GM19238 (cell line): ENCODE measurements around the gene PTK6.
A peak's percentile ranks its signal among the peaks of the same experiment; 100 is the strongest.

ENCODE experiments used
- DNase-seq: peaks from one replicate; pipeline ENCODE4 v3.0.0; 2011; ENCODE audit warnings: low spot score; ENCODE audit not compliant: insufficient read length

PTK6 gene

DNA sequence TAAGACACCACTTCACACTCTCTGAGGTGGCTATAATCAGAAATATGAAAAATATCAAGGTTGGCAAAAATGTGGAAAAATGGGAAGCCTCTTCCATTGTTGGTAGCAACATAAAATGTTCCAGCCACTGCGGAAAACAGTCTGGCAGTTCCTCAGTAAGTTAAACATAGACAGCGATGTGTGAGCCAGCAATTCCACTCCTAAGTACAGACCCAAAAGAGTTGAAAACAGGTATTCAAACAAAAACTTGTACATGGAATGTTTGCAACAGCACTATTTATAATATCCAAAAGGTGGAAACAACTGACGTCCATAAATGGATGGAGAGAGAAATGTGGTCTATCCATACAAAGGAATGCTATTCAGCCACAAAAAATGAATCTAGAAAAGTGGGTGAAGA lies 24.0 kb downstream of the PTK6 start:
- no peak for DNase-seq

DNA sequence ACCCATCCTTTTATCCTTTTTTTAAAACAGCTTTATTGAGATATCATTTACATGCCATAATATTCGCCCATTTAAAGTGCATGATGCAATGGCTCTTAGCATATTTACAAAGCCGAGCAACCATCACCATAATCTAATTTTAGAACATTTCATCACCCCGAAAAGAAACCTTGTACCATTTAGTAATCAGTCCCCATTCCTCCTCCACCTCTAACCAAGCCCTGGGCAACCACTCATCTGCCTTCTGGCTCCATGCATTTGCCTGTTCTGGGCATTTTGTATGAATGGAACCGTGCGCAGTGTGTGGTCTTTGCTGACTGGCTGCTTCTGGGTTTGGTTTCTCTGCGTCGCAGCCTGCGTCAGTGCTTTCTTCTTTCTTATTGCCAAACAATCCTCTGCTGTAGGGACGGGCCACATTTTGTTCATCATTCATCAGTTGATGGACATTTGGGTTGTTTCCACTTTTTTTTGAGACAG lies 28.1 kb downstream of the PTK6 start:
- DNase-seq, result no peak

DNA sequence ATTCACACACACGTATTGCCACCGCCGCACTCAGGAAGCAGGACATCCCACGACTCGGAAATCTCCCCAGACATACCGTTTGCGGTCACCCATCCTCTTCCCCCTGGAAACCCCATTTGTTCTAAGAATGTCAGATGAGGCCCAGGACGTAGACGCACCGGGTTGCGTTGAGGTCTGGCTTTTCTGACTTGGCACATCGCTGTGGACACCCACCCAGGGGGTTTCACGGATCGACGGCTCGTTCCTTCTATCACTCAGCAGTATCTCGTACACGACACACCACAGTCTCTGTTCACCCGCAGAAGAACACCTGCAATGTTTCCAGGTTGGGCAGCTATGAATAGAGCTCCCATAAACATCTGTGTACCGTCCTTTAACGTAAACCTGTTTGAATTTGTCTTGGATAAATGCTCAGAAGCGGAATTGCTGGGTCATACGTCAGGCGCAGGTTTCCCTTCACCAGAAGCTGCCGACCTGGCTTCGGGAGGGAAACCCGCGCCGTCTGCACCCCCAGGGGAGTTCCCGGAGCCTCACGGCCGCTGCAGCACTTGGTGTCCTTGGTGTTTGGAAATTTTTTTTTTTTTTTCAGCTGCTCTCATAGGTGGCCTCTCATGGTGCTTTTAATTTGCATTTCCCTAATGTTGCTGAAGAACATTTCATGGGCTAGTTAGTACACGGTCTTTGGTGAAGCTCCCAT lies 29.0 kb downstream of the PTK6 start:
- no peak for DNase-seq

DNA sequence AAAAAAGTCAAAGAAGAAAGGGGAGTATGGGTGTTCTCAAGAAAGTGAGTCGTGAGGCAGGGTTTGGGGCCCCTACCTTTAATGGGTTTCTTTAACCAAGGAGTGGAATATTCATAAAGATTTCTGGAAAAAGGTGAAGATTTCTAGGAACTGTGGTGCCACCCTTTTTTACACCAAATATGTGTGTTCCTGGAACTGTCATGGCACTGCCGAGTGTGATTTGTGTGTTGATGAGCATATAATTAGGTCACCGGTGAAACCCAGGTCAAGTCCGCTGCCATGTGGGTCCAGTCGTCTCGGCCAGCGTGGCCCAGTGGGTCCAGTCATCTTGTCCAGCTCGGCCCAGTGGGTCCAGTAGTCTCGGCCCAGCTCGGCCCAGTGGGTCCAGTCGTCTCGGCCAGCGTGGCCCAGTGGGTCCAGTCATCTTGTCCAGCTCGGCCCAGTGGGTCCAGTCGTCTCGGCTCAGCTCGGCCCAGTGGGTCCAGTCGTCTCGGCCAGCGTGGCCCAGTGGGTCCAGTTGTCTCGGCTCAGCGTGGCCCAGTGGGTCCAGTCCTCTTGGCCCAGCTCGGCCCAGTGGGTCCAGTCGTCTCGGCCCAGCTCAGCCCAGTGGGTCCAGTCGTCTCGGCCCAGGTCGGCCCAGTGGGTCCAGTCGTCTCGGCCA lies 30.0 kb downstream of the PTK6 start:
- no peak for DNase-seq

DNA sequence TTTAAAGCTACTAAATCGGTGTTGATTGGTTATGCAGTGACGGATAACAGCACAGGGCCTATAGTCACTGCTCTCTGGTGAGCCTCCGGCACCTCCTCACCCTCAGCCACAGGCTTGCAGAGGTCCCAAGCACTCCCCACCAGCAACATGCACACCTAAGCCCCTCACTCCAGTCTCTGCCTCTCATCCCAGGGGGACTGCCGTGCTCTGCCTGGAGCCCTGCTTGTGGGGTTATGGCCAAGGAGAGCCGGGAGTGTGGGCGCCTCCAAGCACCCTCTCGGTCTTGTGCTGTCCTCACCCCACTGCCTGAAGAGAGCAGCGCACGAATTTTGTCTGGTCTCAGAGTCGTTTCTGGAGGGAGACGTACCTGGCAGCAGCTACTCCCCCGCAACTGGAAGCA lies 31.5 kb downstream of the PTK6 start:
- no peak for DNase-seq

DNA sequence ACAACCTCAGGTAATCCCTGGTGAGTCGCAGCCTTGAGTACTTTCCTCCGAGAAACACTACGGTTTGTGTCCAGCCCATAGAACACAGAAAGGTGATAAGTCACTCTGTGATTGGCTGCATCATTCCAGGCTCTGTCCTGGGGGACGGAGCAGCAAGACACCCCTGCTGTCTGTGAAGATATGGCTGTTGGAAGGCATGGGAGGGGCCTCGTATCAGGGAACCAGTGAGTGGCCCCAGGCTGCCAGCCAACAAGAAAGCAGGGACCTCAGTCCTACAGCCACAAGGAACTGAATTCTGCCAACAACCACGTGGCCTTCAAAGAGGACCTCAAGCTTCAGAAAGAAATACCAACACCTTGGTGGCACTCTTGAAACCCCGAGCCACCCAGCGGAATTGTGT lies 31.9 kb downstream of the PTK6 start:
- no peak for DNase-seq

DNA sequence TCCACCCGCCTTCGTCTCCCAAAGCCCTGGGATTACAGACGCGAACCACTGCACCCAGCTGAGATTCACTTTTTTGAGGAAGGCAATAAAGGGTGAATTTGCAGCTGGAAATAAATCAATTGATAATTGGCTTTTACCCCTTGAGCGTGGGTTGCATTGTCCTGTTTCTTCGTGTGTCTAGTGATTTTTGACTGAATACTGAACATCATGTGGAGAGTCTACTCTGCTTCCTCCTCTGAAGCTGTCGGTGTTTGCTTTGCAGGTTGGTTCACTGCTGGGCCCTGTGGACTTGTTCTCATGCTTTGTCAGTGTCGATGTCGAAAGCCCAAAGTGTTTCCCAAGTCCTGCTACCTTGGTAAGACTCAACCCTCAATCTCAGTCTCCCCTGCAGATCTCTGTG lies 32.5 kb downstream of the PTK6 start:
- DNase-seq, result no peak

DNA sequence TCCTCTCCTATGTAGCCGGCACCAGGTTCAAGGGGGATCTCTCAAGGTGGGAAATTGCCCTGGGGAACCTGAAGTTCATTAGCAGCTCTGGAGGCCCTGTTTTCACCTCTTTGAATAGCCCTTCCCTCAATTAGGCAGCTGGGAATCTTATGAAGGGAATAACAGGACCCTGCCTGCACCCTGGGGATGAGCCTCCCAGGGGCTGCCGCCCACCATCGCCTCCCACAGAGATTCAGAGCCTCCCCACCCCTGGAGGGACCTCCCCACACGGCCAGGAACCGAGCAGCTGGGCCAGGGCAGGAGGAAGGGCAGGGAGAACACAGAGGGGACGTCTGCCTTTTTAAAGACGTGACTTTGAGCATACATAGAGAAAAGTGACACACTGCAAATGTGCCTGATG lies 33.7 kb downstream of the PTK6 start:
- no peak for DNase-seq

DNA sequence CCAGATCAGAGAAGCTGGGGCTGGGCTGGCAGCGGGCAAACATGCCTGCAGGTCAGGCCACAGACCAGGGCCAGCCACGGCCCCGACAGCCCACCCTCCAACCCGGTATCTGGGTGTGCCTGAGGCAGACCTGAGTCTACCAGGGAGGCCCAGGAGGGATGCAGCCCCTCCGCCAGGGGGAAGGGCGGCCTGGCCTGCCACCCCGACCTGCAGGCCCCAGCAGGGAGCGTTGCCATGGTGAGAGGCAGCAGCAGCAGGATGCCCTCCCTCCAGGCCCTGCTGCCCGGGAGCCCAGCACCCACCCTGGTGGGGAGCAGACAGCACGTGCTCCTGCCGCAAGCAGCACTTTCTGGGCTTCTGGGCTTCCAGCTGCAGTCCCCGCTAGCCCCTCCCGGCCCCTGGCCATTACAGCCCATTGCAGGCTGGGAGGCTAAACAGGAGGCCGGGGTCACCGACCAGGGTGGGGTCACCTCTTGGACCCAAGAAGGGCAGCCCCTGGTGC lies 34.5 kb downstream of the PTK6 start:
- no peak for DNase-seq

DNA sequence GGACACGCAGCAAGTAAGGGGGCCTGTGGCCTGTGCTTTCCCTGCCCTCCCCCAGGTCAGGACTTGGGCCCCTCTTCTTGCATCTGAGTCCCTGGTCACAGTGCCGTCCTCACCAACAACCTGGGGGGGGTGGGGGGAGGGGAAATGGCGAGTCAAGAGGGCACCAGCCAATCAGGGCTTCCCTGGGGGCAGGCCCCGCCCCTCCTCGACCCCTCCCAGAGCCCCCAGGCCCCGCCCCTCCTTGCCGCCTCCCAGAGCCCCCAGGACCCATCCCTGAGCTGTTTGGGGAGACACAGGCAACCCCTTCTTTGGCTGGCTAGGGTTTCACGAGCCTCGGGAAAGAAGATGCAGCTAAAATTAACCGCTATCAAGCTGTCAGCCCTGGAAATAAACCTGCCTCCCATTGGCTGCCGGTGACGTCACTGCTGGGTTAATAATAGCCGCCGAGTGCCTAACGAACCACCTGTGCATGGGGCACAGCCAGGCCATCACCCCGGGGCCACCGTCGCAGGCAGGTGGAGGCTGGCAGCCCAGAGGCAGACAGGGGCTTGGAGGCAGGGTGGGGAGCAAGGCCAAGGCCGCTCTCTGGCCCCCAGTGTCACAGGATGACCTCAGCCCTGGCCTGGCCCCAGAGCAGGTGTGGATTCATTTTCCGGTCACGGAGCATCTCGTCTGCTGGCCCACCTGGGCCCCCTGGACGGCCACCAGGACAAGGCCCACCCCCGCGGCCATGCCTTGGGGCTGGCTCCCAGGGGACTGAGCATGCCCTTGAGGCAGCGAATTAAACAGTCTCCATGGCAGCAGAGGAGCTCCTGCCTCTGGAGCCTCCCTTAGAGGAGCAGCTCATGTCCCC lies 35.1 kb downstream of the PTK6 start:
- no peak for DNase-seq

DNA sequence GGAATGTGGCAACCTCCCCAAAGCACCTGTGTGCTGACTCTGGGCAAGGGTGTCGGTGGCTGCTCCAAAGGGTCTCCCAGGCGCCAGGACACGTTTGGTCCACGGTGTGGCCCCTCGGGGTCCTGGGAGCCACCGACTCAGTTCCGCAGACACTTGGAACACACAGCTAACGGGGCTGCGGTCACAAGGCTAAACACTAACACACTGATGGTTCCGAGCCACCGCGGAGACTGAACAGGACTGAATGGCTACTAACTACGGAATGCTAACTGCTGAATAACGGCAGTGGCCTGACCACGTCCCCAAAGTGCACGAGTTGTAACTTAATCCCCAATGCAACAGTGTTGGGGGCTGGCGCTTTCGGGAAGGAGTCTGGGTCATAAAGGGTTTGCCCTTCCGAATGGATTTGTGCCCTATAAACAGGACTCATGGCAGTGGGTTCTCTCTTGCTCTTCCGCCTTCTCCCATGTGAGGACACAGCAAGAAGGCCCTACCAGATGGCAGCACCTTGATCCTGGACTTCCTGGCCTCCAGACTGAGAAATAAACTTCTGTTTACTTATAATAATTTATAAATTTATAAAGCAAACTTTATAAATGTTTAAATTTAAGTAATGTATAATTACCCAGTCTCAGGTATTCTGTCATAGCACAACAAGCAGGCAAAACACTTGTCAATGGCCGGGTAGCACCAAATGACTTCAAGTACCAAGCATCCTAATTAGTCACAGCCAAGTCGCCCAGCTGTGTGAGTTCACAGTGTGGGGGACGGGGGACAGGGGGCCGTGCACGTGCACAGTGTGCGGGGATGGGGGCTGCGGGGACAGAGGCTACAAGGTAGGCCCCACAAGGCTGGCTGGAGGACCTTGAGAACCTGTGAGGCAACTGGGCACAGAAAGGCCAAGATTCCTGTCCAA lies 36.0 kb downstream of the PTK6 start:
- DNase-seq, result no peak

DNA sequence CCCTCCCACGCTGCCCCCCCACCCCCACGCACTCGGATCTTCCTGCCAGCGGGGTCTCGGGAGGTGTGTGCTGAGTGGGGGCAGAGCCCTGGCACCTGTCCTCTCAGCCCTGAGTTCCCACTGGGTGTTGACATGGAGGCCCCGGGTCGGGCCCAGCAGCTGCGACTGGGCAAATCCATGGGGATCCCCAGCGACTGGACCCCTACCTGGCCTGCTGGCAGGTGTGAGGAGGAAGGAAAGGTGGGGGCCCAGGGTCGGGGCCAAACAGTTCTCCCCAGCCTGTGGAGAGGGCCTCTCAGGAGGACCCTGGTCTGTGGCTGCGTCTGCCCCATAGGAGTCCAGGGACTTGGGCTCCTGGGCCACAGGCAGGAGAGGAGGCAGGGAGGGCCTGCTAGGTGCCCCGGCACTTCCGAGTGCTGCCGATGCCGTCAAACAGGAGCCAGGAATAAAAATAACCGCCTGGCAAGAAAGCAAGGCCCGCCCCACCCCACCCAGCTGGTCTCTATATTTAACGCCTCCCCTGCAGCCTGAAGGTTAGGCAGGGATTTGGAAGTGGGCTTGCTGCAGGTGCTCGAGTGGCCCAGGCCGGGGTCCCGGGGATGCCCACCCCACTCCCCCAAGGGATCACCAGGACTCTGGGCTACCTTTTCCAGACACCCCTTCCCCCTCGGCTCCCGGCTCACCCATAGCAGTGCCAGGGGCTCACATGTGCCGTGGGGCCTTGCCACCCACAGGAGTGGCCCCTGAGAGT lies 36.9 kb downstream of the PTK6 start:
- DNase-seq, result no peak

DNA sequence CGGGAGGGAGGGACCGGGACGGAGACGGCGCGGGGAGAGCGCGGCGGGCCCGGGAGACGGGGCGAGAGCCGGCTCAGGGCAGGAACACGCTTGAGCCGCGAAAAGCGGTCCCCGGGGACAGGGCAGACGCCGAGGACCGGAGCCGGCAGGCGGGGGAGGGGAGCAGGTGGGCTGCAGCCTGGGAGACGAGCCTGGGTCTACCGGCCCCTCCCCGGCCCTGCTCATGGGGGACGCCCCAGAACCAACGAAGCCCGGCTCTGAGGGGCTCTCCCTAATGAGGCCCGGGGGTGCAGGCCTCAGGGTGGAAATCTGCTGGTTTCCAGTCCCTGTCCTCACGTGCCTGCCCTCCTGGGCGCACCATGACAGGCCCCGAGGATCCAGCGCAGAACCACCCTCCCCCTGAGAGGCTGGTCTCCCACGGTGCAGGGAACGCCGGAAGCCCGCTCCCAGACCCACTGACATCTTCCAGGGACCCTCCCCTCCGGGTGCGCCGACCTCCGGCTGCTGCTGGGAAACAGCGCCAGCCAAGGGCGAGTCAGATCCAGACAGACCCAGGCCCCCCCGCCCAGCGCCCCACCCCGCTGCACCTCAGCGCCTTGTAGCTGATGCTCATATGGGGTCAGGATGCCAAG lies 37.7 kb downstream of the PTK6 start:
- DNase-seq, result no peak

DNA sequence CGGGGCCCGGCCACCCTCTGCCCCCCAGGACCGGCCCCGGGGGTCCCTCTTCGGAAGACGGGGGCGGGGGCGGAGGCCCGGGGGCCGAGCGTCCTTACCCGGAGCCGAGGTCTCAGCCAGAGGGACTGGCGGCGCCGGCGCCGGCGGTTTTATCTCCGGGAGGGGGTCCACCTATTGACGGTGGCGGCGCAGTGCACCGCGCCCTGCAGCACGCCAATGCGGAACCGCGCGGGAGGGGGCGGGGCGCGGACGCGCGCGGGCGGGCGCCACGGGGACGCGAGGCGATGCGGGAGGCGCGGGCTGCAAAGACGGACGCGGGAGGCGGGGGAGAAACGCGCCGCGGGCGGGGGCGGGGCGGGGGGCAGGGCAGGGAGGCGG lies 38.2 kb downstream of the PTK6 start, which contains the start of gene EEF1A2:
Gene EEF1A2 (minus strand): TSS at position 124 of the 378 bp plus-strand sequence. CDS start 1,320 bp downstream, outside the sequence.
- DNase-seq, result peak; percentile 39

DNA sequence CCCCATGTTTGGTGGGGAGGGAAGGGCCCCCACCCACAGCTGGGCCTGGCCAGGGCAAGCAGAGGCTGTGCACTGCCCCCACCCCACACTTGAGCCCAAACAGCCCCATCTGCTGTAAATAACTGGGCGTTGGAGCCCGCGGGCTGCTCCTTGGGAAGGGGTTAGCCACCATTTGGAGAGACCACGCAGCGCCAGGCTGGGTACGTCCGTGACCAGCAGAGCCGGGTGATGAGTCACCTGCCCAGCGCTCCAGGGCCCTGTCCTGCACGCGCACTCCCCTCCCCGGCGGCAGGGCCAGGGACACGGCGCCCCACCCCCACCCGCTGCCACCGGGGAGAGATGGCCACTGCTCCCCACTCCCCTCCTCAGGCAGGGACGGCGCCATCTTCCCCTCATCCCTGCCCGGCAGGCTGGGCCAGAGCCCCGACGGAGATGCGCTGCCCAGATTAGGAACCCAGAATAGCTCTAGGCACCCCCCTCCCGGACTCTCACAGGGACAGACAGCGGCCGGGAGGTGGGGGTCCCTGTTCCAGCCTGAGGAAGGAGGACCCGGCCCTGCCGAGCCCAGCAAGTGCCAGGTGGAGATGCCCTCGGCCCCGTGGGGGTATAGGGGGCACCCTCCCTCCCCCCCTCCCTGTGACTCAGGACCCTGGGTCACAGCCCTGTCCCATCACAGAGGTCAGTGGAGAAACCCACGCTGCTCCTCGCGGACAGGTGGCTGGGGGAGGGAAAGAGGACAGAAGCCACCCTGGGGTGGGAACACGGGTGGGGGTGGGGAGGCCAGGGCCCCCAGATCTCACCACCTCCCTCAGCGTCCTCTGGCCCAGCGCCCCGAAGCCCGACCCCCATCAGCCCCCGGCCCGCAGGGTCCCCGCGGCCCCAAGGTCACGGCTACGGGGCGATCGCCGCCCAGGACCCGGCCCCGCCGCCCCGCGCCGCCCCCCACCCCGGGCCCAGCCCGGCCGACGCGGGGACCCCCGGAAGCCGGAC lies 38.9 kb downstream of the PTK6 start:
- DNase-seq, result no peak

DNA sequence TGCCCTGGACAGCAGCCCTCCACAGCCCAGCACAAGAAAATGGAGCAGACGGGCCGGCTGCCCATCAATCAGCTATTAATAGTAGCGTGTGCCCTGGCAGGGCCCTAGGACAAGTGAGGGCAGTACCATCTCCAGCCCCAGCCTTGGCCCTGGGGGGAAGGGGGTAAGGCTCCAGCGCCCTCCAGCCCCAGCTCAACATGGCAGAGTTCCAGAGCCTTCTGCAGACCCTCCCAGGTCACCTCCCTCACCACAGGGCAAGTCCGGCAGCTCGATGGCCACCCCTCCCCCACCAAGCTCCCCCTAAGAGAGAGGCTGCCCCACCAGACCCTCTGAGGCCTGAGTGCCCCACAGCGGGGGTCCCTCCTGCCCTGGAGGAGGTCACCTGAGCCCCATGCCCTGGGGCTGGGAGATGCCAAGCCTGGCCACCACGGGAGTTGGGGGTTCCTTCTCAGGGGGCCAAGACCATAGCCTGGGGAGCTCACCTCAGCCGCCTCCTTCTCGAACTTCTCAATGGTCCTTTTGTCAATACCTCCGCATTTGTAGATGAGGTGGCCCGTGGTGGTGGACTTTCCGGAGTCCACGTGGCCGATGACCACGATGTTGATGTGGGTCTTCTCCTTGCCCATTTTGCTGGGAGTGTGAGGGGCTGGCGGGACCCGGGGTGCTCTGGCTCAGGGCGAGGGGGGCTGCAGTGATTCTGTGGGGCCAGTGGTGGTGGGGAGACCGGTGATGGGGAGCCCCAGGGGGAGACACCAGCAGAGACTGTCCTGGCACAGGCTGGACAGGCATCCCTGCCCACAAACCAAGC lies 39.8 kb downstream of the PTK6 start:
- no peak for DNase-seq

DNA sequence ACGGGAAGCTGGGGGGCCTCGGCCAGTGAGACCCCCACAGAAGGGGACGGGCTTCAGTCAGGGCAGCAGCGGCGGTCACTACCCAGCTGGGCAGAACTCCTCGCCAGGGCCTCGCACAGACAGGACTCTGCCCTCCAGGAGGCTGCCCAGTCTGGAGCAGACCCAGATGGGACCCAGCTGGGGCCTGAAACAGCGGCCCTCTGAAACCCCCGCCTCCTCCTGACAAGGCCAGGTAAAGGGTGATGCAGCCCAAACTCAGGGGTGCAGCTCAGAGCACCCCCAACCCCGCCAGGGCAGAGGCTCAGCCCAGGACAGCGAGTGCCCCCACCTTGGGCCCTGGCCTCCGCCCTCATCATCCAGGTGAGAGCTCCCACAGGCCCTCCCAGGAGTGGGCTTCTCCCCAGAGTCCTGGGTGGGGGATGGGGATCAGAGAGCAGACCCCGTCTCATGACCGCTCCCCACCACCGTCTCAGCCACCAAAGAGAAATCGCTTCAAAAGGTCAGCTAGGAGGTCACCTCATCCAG lies 40.5 kb downstream of the PTK6 start:
- DNase-seq, result no peak
